Thoracic aorta (tissue), 2 donors: Measurements from ENCODE around the gene DGKB. TPM values are rescaled to one million over a fixed set of nuclear protein-coding genes. Genes with fewer than 3 reads are reported as not detected.

Source experiments
- ATAC-seq: fragments of 150-250 bp; one replicate; pipeline ENCODE4 v1.8.0; 2017; ENCODE audit warnings: low read depth; ENCODE audit not compliant: insufficient number of reproducible peaks, low FRiP score
- DNase-seq: peaks from one replicate; pipeline ENCODE4 v3.0.0-alpha.2; 2020; ENCODE audit warnings: low spot score
- H3K27ac ChIP-seq, 2 donors: fragments of 200-600 bp; sonication (generic); 1 replicate in 1 of 2; 2 replicates in 1 of 2; pipeline ENCODE4 v1.5.1; 2016; ENCODE audit warnings: mild to moderate bottlenecking in 2 of 2, moderate library complexity in 2 of 2
- H3K27me3 ChIP-seq: fragments of 200-600 bp; sonication (generic); replicated peaks from 2 replicates; pipeline ENCODE4 v1.6.0; 2016; ENCODE audit warnings: mild to moderate bottlenecking; ENCODE audit not compliant: insufficient read depth
- H3K36me3 ChIP-seq: fragments of 200-600 bp; sonication (generic); one replicate; pipeline ENCODE4 v1.5.1; 2016
- H3K4me1 ChIP-seq, 2 donors: fragments of 200-600 bp; sonication (generic); 1 replicate in 1 of 2; 2 replicates in 1 of 2; pipeline versions ENCODE4 v1.5.1 to v1.6.0; 2016; ENCODE audit warnings: low read depth in 2 of 2, mild to moderate bottlenecking in 1 of 2; ENCODE audit not compliant: control insufficient read depth in 1 of 2
- H3K4me3 ChIP-seq: fragments of 200-600 bp; sonication (generic); 2 replicates; pipeline ENCODE4 v1.5.1; 2016; ENCODE audit warnings: mild to moderate bottlenecking
- H3K9me3 ChIP-seq: fragments of 200-600 bp; sonication (generic); 2 replicates; pipeline ENCODE4 v1.5.1; 2016
- total RNA-seq, 2 donors: library from RNA; depleted of rRNA; stranded (reverse); fragments of >200 nt; gene quantifications; one replicate each; pipeline versions ENCODE4 v1.1.0 to v1.2.3, GENCODE V29; 2016
- TF ChIP-seq, protein P1 (sequence below): fragments of 200-600 bp; sonication (generic); IDR thresholded peaks from one replicate; pipeline ENCODE4 v1.5.1; 2019; ENCODE audit warnings: antibody characterized with exemption

The DGKB gene
- total RNA-seq, 2 donors from 2014 or later = 0.56 TPM; not detected in 1

- TF ChIP-seq, protein P1, sequence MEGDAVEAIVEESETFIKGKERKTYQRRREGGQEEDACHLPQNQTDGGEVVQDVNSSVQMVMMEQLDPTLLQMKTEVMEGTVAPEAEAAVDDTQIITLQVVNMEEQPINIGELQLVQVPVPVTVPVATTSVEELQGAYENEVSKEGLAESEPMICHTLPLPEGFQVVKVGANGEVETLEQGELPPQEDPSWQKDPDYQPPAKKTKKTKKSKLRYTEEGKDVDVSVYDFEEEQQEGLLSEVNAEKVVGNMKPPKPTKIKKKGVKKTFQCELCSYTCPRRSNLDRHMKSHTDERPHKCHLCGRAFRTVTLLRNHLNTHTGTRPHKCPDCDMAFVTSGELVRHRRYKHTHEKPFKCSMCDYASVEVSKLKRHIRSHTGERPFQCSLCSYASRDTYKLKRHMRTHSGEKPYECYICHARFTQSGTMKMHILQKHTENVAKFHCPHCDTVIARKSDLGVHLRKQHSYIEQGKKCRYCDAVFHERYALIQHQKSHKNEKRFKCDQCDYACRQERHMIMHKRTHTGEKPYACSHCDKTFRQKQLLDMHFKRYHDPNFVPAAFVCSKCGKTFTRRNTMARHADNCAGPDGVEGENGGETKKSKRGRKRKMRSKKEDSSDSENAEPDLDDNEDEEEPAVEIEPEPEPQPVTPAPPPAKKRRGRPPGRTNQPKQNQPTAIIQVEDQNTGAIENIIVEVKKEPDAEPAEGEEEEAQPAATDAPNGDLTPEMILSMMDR = no peak
- Histone ChIP-seq H3K27ac (no peak overlapping the region), H3K9me3 (no peaks in the 10 kb centered on the region), H3K4me3 (no peak overlapping the region), H3K4me1 (no peaks in the 10 kb centered on the region), H3K36me3 (no peaks in the 10 kb centered on the region), H3K27me3 (no peaks in the 10 kb centered on the region)
- DNase-seq (no peak), ATAC-seq (no peak)
These were observed 30.7 kb downstream of the DGKB start for GRCh38 chr7:14871880-14872279.

DNA sequence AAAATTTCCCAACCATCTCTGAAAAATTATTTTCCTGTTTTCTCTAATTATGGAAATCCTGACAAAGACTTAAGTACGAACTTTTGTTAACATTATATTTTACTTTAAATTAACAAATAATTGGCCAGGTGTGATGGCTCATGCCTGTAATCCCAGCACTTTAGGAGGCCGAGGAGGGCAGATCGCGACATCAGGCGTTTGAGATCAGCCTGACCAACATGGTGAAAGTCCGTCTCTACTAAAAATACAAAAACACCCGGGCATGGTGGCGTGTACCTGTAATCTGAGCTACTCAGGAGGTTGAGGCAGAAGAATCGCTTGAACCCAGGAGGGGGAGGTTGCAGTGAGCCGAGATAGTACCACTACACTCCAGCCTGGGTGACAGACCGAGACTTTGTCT lies 32.2 kb downstream of the DGKB start:
- Histone ChIP-seq H3K27ac (no peak overlapping the region), H3K27me3 (no peaks in the 10 kb centered on the region), H3K36me3 (no peaks in the 10 kb centered on the region), H3K4me1 (no peaks in the 10 kb centered on the region), H3K9me3 (no peaks in the 10 kb centered on the region), H3K4me3 (no peak overlapping the region)
- ATAC-seq (no peak), DNase-seq (no peak)
- TF ChIP-seq, protein P1 = no peak

DNA sequence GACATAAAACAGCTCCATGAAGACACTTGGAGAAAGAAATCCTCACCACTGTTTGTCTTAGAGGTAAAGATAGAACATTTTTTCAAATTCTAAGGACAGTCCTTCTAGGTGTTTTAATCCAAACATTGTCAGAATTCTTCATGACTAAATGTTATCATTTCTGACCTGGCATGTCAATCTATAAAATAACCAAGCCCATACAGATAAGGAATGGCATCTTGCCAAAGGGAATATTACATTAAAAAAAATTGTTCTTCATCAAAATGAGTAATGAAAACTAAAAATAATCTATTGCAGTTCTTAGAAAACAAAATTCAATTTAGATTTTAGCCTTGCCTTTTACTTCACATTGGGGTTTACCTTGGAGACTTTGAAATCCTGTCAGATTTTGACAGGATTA lies 33.6 kb downstream of the DGKB start:
- no peaks in the 10 kb centered on the region for H3K4me1 ChIP-seq
- H3K4me3 ChIP-seq = no peak overlapping the region
- no peak for ATAC-seq
- DNase-seq = no peak
- H3K9me3 ChIP-seq = no peaks in the 10 kb centered on the region
- TF ChIP-seq, protein P1 = no peak
- no peaks in the 10 kb centered on the region for H3K27me3 ChIP-seq
- H3K27ac ChIP-seq = no peak overlapping the region
- no peaks in the 10 kb centered on the region for H3K36me3 ChIP-seq

DNA sequence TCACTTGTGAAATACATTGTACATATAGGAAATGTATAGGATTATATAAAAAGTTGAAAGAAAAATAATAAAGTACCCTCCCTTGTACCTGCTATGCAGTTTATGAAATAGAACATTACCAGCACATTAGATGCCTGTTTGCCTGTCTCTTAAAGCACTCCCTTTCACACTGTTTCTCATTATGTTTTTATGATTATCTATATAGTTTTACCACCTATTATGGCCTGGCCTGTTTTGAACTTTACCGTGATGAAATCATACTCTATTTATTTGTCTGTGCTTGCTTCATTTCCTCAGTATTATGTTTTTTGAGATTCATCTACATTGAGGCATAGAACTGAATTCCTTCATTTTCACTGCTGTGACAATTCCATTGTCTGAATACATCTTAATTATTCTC lies 41.1 kb downstream of the DGKB start:
- H3K4me1 ChIP-seq = no peaks in the 10 kb centered on the region
- H3K36me3 ChIP-seq = no peaks in the 10 kb centered on the region
- DNase-seq (no peak), ATAC-seq (no peak)
- H3K4me3 ChIP-seq = no peak overlapping the region
- no peaks in the 10 kb centered on the region for H3K9me3 ChIP-seq
- TF ChIP-seq, protein P1 = no peak
- H3K27ac ChIP-seq = no peak overlapping the region
- H3K27me3 ChIP-seq = no peaks in the 10 kb centered on the region

DNA sequence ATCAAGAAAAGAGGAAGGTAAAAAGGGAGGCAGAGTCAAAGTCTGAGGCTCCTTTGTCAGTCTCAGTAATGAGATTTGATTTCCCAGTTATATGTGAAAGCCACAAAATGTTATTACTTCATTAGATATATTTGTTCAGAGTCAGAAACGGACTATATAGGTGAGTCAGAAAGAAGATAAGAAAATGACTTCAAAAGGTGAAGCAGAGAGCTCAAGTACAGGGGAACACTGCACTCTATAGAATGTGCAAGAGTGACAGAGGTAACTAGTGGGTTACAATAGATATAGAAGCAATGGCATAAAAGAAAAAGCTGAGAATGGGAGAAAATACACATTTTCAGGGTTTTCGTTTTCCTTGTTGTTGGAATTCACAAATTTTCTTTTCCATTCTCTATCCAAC lies 43.3 kb downstream of the DGKB start:
- Histone ChIP-seq H3K36me3 (no peaks in the 10 kb centered on the region), H3K4me3 (no peak overlapping the region), H3K27ac (no peak overlapping the region), H3K9me3 (no peaks in the 10 kb centered on the region), H3K4me1 (no peaks in the 10 kb centered on the region), H3K27me3 (no peaks in the 10 kb centered on the region)
- ATAC-seq (no peak), DNase-seq (no peak)
- TF ChIP-seq, protein P1 = no peak
